Mesodermal cell (in vitro differentiated cells): ENCODE results near the gene SLC39A2.
"Not testable (repeated sequence)": the region's sequence is repeated elsewhere in the genome, so short reads cannot be mapped to it uniquely, and the experiment has no call there.

Experiments
- H3K27ac ChIP-seq: 2 replicates; pipeline ENCODE4 v1.7.0; 2013; ENCODE audit warnings: mild to moderate bottlenecking, low read depth, low read length, moderate library complexity; ENCODE audit not compliant: severe bottlenecking
- H3K36me3 ChIP-seq: 2 replicates; pipeline ENCODE4 v1.7.1; 2013; ENCODE audit warnings: mild to moderate bottlenecking, low read length, moderate library complexity; ENCODE audit not compliant: control insufficient read depth, insufficient read depth
- H3K4me1 ChIP-seq: one replicate; pipeline ENCODE4 v1.7.1; 2013; ENCODE audit warnings: mild to moderate bottlenecking, low read length; ENCODE audit not compliant: insufficient read depth, control insufficient read depth, poor library complexity, severe bottlenecking
- H3K4me3 ChIP-seq: 2 replicates; pipeline ENCODE4 v1.7.0; 2013; ENCODE audit warnings: low read length, control low read depth, mild to moderate bottlenecking; ENCODE audit not compliant: insufficient read depth, poor library complexity, severe bottlenecking; ENCODE audit errors: extremely low read depth
- H3K9me3 ChIP-seq: 2 replicates; pipeline ENCODE4 v1.7.1; 2013; ENCODE audit warnings: mild to moderate bottlenecking, low read length, moderate library complexity; ENCODE audit not compliant: control insufficient read depth
- WGBS, 2 experiments: methylation state at CpG; one replicate each; pipeline ENCODE4 v1.1.5; 2013; ENCODE audit warnings: missing lambda C conversion rate in 2 of 2; ENCODE audit not compliant: insufficient coverage in 2 of 2; 5-methylcytosine and 5-hydroxymethylcytosine counted together

SLC39A2 gene

DNA sequence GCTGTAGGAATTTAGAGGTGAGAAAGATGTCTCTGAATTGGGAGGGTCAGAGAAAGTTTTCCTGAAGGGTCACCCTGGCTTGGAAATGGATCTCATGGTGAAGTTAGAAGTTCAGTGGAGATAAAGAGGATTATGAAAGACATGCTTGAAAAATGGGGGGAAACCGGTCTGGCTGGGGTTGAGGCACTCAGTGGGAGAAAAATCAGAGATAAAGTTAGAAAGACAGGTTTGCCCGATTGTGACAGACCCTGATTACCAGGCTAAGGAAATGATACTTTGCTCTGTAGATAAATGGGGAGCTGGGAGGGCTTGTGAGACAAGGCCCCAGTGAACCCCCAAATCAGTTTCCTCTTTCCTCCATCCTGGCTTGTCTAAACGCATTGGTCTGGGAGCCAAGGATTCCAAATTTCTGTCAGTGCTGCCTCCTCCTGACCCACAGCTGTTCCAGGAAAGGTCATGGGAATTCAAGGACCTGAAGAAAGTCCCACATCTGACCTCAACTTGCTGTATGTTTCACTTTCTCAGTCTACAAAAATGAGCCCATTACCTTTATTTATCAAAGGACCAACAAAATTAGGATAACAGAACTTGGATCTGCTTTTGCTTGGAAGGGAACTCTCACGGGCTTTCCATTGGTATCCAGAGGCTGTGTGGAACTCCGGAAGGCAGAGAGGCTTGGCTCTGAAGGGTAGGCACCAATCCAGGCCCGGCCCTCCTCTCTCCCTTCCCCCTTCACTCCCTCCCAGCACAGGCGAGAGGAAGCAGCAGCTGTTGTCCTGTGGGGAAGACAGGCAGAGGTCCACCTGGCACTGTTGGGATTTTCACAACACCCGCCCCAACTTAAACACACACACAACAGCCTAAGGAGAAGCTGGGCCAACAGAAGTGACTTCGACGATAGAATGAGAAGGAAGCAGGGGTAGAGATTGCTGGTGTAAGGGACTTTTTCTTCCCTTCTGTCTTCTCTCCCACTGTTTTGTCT lies 39.6 kb downstream of the SLC39A2 start:
- Histone ChIP-seq H3K27ac (peak overlapping the region; percentile 29), H3K4me3 (no peak overlapping the region)
- WGBS, 2 experiments, result 43 to 81% methylated on average over 3 to 7 of the region's 10 CpGs

DNA sequence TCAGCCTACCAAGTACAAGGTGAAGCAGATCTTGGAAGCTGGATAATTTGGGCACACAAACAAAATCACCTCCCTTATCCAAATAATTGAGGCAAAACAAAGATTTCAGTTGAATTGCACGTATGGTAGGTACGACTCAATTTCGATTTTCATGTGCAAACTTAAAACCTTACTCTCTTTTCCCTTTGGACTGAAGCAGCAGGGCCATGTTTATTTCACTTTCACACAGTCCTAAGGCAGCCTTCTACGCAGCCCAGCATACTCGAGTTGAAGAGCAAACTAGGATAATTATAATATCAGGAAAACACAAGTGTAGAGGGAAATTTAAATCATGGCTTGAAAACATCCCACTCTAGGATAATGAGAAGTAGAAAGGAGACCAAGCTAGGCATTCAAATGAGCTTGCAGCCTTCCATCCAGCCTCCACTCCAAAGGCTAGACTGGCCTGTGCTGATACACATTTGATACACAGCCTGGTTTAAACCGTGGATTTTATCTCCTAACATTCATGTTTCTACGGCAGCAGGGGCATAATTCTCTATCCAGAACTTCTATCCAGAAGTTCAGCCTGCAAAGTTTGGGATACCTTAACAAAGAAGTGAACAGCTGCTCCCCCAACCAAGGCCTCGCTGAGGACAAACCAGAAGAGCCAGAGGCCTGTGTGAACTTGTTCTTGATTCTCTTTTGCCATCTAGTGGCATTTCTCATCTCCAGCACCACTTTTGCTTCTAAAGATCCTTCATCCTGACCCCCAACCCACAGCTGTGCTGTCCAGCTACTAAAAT lies 40.7 kb downstream of the SLC39A2 start:
- Histone ChIP-seq H3K9me3 (no peaks in the 10 kb centered on the region), H3K4me1 (peaks cover 31% of the 10 kb centered on the region), H3K36me3 (no peaks in the 10 kb centered on the region), H3K4me3 (no peak overlapping the region), H3K27ac (no peak overlapping the region)
- 45 to 49% methylated on average over 6 of the region's 8 CpGs for WGBS, 2 experiments

More for the DNA sequence above, 39.6 kb downstream of the SLC39A2 start:
- Histone ChIP-seq H3K36me3 (no peaks in the 10 kb centered on the region), H3K4me1 (peaks cover 23% of the 10 kb centered on the region), H3K9me3 (no peaks in the 10 kb centered on the region)

DNA sequence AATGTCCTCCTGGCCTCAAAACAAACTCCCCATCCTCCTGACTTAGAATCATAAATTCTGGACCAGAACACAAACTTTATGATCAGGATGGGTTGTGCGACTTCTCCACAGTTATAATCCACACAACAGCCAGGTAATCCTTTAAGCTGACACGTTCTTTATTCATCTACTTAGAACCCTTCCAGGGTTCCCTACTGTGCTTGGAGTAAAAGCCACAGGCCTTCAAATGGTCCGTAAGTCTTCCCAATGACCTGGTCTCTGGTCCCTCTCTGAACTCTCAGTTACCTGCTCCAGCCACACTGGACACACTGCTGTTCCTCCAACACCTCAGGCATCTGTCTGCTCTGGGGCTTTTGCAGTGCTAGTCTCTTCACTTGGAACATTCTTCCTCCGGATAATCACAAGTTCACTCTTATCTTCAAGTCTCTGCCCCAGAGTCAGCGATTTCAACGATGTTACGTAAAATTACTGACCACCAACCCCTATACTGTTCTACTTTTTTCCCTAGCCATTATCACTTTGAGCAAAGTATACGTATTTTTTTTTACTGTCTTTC lies 41.4 kb downstream of the SLC39A2 start:
- no peaks in the 10 kb centered on the region for H3K36me3 ChIP-seq
- H3K4me3 ChIP-seq, result no peak overlapping the region
- peaks cover 31% of the 10 kb centered on the region for H3K4me1 ChIP-seq
- H3K9me3 ChIP-seq, result no peaks in the 10 kb centered on the region
- no peak overlapping the region for H3K27ac ChIP-seq
- 78 to 83% methylated on average over 7 to 8 of the region's 8 CpGs for WGBS, 2 experiments

DNA sequence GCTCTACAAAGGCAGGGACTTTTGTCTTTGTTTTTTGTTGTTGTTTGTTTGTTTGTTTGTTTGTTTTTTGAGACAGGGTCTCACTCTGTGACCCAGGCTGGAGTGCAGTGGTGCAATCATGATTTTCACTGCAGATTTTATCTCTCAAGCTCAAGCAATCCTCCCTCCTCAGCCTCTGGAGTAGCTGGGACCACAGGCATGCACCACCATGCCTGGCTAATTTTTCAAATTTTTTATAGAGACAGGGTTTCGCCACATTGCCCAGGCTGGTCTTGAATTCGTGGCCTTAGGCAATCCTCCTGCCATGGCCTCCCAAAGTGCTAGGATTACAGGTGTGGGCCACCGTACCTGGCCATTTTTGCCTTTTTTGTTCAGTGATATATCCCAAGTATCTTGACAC lies 41.8 kb downstream of the SLC39A2 start:
- not testable (repeated sequence) for H3K36me3 ChIP-seq, H3K9me3 ChIP-seq, H3K27ac ChIP-seq, H3K4me3 ChIP-seq
- H3K4me1 ChIP-seq, result peaks cover 31% of the 10 kb centered on the region
- WGBS, 2 experiments, result 86 to 93% methylated on average over 3 of the region's 3 CpGs

DNA sequence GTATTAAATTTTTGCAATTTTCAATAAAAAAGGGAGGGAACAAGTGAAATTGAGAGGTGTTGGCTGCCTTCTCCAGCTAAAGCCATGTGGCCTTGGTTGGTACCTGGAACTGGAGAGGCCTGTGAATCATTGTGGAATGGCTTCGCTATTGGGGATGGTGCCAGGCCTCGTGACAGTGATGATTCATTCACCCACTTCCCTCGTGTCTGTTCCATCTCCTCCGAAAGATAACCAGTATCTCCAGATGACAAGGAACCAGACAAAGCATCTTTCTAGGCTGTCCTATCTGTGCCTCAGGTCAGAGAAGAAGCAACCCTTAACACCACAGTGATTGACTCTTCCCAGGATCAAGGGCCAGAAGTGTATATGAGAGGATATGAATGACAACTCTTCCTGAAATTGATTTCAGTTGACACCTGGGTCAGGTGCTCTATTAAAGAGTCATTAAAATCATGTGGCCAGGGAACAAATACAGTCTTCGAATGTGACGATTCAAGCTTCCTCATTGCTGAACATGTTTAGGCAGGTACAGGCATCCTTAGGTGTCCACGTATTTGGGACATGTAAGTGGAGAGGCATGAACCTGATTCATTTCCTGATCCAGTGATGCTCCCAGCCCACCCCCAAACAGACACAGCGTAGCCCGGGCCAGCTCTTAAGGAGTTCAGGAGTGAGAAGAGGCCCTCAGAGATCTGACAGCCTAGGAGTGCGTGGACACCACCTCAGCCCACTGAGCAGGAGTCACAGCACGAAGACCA lies 42.8 kb downstream of the SLC39A2 start, which contains the start of gene RNASE7:
Gene RNASE7 (plus strand): TSS at position 687 of the 758 bp plus-strand sequence. CDS start 631 bp downstream, outside the sequence.
- Histone ChIP-seq H3K36me3 (no peaks in the 10 kb centered on the region), H3K27ac (no peak within 1 kb of the TSS), H3K9me3 (no peaks in the 10 kb centered on the region), H3K4me1 (peaks cover 31% of the 10 kb centered on the region), H3K4me3 (no peak within 1 kb of the TSS)
- 79 to 95% methylated on average over 6 to 8 of the region's 11 CpGs for WGBS, 2 experiments

DNA sequence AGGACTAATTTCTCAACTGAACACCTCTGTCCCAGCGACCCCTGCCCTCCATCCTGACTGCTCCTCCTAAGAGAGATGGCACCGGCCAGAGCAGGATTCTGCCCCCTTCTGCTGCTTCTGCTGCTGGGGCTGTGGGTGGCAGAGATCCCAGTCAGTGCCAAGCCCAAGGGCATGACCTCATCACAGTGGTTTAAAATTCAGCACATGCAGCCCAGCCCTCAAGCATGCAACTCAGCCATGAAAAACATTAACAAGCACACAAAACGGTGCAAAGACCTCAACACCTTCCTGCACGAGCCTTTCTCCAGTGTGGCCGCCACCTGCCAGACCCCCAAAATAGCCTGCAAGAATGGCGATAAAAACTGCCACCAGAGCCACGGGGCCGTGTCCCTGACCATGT lies 43.8 kb downstream of the SLC39A2 start:
- Histone ChIP-seq H3K27ac (no peak overlapping the region), H3K9me3 (no peaks in the 10 kb centered on the region), H3K4me1 (peaks cover 31% of the 10 kb centered on the region), H3K36me3 (no peaks in the 10 kb centered on the region), H3K4me3 (no peak overlapping the region)
- WGBS, 2 experiments, result 86 to 87% methylated on average over 6 to 8 of the region's 8 CpGs

DNA sequence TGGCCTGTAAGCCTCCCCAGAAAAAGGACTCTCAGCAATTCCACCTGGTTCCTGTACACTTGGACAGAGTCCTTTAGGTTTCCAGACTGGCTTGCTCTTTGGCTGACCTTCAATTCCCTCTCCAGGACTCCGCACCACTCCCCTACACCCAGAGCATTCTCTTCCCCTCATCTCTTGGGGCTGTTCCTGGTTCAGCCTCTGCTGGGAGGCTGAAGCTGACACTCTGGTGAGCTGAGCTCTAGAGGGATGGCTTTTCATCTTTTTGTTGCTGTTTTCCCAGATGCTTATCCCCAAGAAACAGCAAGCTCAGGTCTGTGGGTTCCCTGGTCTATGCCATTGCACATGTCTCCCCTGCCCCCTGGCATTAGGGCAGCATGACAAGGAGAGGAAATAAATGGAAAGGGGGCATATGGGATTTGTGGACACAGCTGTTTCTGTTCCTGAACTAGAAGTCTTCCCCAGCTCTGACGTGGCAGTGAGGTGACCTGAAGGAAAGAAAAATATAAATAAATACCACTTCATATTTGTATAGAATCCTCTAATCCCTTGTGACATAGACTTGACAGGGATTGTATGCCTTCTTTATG lies 44.4 kb downstream of the SLC39A2 start:
- Histone ChIP-seq H3K4me1 (peaks cover 27% of the 10 kb centered on the region), H3K9me3 (no peaks in the 10 kb centered on the region), H3K4me3 (no peak overlapping the region), H3K36me3 (no peaks in the 10 kb centered on the region), H3K27ac (no peak overlapping the region)
- no CpG with 5 or more reads among the region's 2 CpGs for WGBS, 2 experiments

DNA sequence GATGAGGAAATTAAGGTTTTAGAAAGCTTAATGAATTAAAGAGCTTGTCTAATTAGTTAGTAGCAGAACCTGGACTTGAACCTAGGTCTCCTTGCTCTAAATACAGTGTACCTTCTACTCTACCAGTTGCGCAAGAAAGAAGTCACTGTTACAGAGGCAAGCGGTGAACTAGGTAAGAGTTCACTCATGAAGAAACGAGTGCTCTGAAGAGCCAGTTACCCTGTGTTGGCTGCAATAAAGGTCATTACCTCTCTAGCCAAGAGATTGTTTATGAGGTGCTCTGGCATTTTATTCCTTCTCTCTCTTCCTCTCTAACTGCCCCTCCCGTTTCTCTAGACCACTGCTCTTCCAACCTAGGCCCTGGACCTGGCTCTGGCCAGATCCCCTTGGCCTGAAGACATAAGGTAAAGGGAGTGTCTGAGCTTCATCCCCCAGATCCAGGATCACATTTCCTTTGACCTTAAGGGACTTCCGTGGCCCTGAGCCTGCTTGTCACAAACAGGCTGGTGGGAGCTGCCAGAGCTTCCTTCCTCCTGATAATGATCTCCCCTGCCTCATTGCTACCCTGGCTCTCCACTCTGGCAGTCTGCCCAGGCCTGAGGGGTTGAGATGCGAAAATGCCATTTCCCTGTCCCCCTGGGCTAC lies 45.0 kb downstream of the SLC39A2 start:
- Histone ChIP-seq H3K4me1 (peaks cover 23% of the 10 kb centered on the region), H3K27ac (no peak overlapping the region), H3K4me3 (no peak overlapping the region), H3K36me3 (no peaks in the 10 kb centered on the region), H3K9me3 (no peaks in the 10 kb centered on the region)
- 71 to 79% methylated on average over 2 to 3 of the region's 6 CpGs for WGBS, 2 experiments

DNA sequence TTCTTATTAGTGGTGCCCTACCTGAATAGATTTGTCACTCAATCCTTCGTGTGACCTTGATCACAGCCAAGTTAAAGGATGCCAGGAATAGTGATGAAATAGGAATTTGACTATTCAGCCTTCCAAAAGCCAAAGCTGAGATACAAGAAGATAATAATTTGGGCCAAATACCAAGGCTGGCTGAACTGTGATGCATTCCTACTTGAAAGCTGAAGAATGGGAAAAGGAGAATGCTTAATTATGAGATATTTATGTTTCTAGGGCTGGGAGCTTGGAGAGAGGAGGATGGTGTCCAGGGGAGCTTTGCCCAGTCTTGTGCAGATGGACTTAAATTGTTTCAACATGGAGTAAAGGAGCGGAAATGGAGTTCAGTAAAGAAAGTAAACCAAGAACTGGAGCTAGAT lies 48.3 kb downstream of the SLC39A2 start:
- WGBS, 2 experiments, result 100% methylated on average over 1 to 2 of the region's 2 CpGs
- Histone ChIP-seq H3K36me3 (no peaks in the 10 kb centered on the region), H3K27ac (no peak overlapping the region), H3K9me3 (no peaks in the 10 kb centered on the region), H3K4me3 (no peak overlapping the region), H3K4me1 (peaks cover 13% of the 10 kb centered on the region)
